ENCODE data around the gene FKBP4.

The FKBP4 gene

GRCh38 chr12:2794736-2795289, at the start of gene FKBP4:
Gene FKBP4, plus strand, starts transcription at chr12:2794970. Its CDS starts 170 bp downstream, at chr12:2795140.
- Histone ChIP-seq H3K36me3 (ENCODE audit: control insufficient read depth in 2 of 2, insufficient read depth in 2 of 2, low read length in 2 of 2) (peaks cover 26 to 29% of the 10 kb centered on the region in 2 donors), H3K4me3 (ENCODE audit: low read length in 2 of 2) (peak within 1 kb of the TSS; percentile 71 to 85), H3K27ac (ENCODE audit: low read length) (peak within 1 kb of the TSS; percentile 69), H3K9me3 (ENCODE audit: control insufficient read depth in 2 of 2, low read length in 2 of 2) (no peaks in the 10 kb centered on the region), H3K4me1 (ENCODE audit: control insufficient read depth, insufficient read depth, low read length) (peaks cover 33% of the 10 kb centered on the region), H3K9ac (ENCODE audit: low read length in 2 of 2) (peak within 1 kb of the TSS; percentile 59 to 76), H3K27me3 (ENCODE audit: control insufficient read depth in 1 of 2, insufficient read depth in 2 of 2, low read length in 2 of 2) (no peaks in the 10 kb centered on the region)

- H3K4me1 ChIP-seq (ENCODE audit: control insufficient read depth, insufficient read depth, low read length) = no peaks in the 10 kb centered on the region
Observed at GRCh38 chr12:2745655-2746054, 49.1 kb upstream of the FKBP4 start.

GRCh38 chr12:2749580-2749979, 45.2 kb upstream of the FKBP4 start:
- Histone ChIP-seq H3K27ac (ENCODE audit: low read length) (no peak overlapping the region), H3K9ac (ENCODE audit: low read length in 2 of 2) (no peak overlapping the region), H3K27me3 (ENCODE audit: control insufficient read depth in 1 of 2, insufficient read depth in 2 of 2, low read length in 2 of 2) (peaks cover 0 to 9% of the 10 kb centered on the region in 2 donors), H3K4me1 (ENCODE audit: control insufficient read depth, insufficient read depth, low read length) (peaks cover 5% of the 10 kb centered on the region), H3K4me3 (ENCODE audit: low read length in 2 of 2) (no peak overlapping the region), H3K9me3 (ENCODE audit: control insufficient read depth in 2 of 2, low read length in 2 of 2) (no peaks in the 10 kb centered on the region), H3K36me3 (ENCODE audit: control insufficient read depth in 2 of 2, insufficient read depth in 2 of 2, low read length in 2 of 2) (no peaks in the 10 kb centered on the region)

More at GRCh38 chr12:2745655-2746054, 49.1 kb upstream of the FKBP4 start:
- Histone ChIP-seq H3K9me3 (ENCODE audit: control insufficient read depth in 2 of 2, low read length in 2 of 2) (no peaks in the 10 kb centered on the region), H3K9ac (ENCODE audit: low read length in 2 of 2) (no peak overlapping the region), H3K36me3 (ENCODE audit: control insufficient read depth in 2 of 2, insufficient read depth in 2 of 2, low read length in 2 of 2) (no peaks in the 10 kb centered on the region), H3K4me3 (ENCODE audit: low read length in 2 of 2) (no peak overlapping the region), H3K27me3 (ENCODE audit: control insufficient read depth in 1 of 2, insufficient read depth in 2 of 2, low read length in 2 of 2) (peaks cover 0 to 2% of the 10 kb centered on the region in 2 donors), H3K27ac (ENCODE audit: low read length) (no peak overlapping the region)

- H3K9ac ChIP-seq (ENCODE audit: low read length in 2 of 2) = no peak overlapping the region
- H3K4me1 ChIP-seq (ENCODE audit: control insufficient read depth, insufficient read depth, low read length) = peaks cover 5% of the 10 kb centered on the region
- no peaks in the 10 kb centered on the region for H3K9me3 ChIP-seq (ENCODE audit: control insufficient read depth in 2 of 2, low read length in 2 of 2)
- H3K36me3 ChIP-seq (ENCODE audit: control insufficient read depth in 2 of 2, insufficient read depth in 2 of 2, low read length in 2 of 2) = no peaks in the 10 kb centered on the region
- no peak overlapping the region for H3K4me3 ChIP-seq (ENCODE audit: low read length in 2 of 2)
- H3K27me3 ChIP-seq (ENCODE audit: control insufficient read depth in 1 of 2, insufficient read depth in 2 of 2, low read length in 2 of 2) = peaks cover 0 to 10% of the 10 kb centered on the region in 2 donors
- H3K27ac ChIP-seq (ENCODE audit: low read length) = no peak overlapping the region
Observed at GRCh38 chr12:2750185-2750584, 44.6 kb upstream of the FKBP4 start.

GRCh38 chr12:2751230-2751629, 43.5 kb upstream of the FKBP4 start:
- no peaks in the 10 kb centered on the region for H3K36me3 ChIP-seq (ENCODE audit: control insufficient read depth in 2 of 2, insufficient read depth in 2 of 2, low read length in 2 of 2)

GRCh38 chr12:2751686-2752085, 43.1 kb upstream of the FKBP4 start:
- Histone ChIP-seq H3K27me3 (ENCODE audit: control insufficient read depth in 1 of 2, insufficient read depth in 2 of 2, low read length in 2 of 2) (peaks cover 0 to 10% of the 10 kb centered on the region in 2 donors), H3K4me3 (ENCODE audit: low read length in 2 of 2) (no peak overlapping the region), H3K4me1 (ENCODE audit: control insufficient read depth, insufficient read depth, low read length) (peaks cover 5% of the 10 kb centered on the region), H3K27ac (ENCODE audit: low read length) (no peak overlapping the region), H3K9ac (ENCODE audit: low read length in 2 of 2) (no peak overlapping the region), H3K36me3 (ENCODE audit: control insufficient read depth in 2 of 2, insufficient read depth in 2 of 2, low read length in 2 of 2) (no peaks in the 10 kb centered on the region), H3K9me3 (ENCODE audit: control insufficient read depth in 2 of 2, low read length in 2 of 2) (no peaks in the 10 kb centered on the region)

More at GRCh38 chr12:2751230-2751629, 43.5 kb upstream of the FKBP4 start:
- Histone ChIP-seq H3K9me3 (ENCODE audit: control insufficient read depth in 2 of 2, low read length in 2 of 2) (no peaks in the 10 kb centered on the region), H3K27ac (ENCODE audit: low read length) (no peak overlapping the region), H3K27me3 (ENCODE audit: control insufficient read depth in 1 of 2, insufficient read depth in 2 of 2, low read length in 2 of 2) (peaks cover 0 to 10% of the 10 kb centered on the region in 2 donors), H3K4me3 (ENCODE audit: low read length in 2 of 2) (no peak overlapping the region), H3K4me1 (ENCODE audit: control insufficient read depth, insufficient read depth, low read length) (peaks cover 5% of the 10 kb centered on the region), H3K9ac (ENCODE audit: low read length in 2 of 2) (no peak overlapping the region)

GRCh38 chr12:2752676-2753371, 41.9 kb upstream of the FKBP4 start:
- peaks cover 0 to 10% of the 10 kb centered on the region in 2 donors for H3K27me3 ChIP-seq (ENCODE audit: control insufficient read depth in 1 of 2, insufficient read depth in 2 of 2, low read length in 2 of 2)
- no peaks in the 10 kb centered on the region for H3K36me3 ChIP-seq (ENCODE audit: control insufficient read depth in 2 of 2, insufficient read depth in 2 of 2, low read length in 2 of 2)
- H3K4me1 ChIP-seq (ENCODE audit: control insufficient read depth, insufficient read depth, low read length) = peaks cover 5% of the 10 kb centered on the region
- no peaks in the 10 kb centered on the region for H3K9me3 ChIP-seq (ENCODE audit: control insufficient read depth in 2 of 2, low read length in 2 of 2)
- no peak overlapping the region for H3K9ac ChIP-seq (ENCODE audit: low read length in 2 of 2)
- no peak overlapping the region for H3K4me3 ChIP-seq (ENCODE audit: low read length in 2 of 2)
- no peak overlapping the region for H3K27ac ChIP-seq (ENCODE audit: low read length)

- Histone ChIP-seq H3K4me3 (ENCODE audit: low read length in 2 of 2) (no peak overlapping the region), H3K9me3 (ENCODE audit: control insufficient read depth in 2 of 2, low read length in 2 of 2) (no peaks in the 10 kb centered on the region), H3K36me3 (ENCODE audit: control insufficient read depth in 2 of 2, insufficient read depth in 2 of 2, low read length in 2 of 2) (no peaks in the 10 kb centered on the region), H3K27me3 (ENCODE audit: control insufficient read depth in 1 of 2, insufficient read depth in 2 of 2, low read length in 2 of 2) (peaks cover 0 to 10% of the 10 kb centered on the region in 2 donors), H3K4me1 (ENCODE audit: control insufficient read depth, insufficient read depth, low read length) (peaks cover 5% of the 10 kb centered on the region), H3K9ac (ENCODE audit: low read length in 2 of 2) (no peak overlapping the region), H3K27ac (ENCODE audit: low read length) (no peak overlapping the region)
Observed at GRCh38 chr12:2753536-2753935, 41.2 kb upstream of the FKBP4 start.

GRCh38 chr12:2754208-2754607, 40.6 kb upstream of the FKBP4 start:
- Histone ChIP-seq H3K4me3 (ENCODE audit: low read length in 2 of 2) (no peak overlapping the region), H3K4me1 (ENCODE audit: control insufficient read depth, insufficient read depth, low read length) (peaks cover 5% of the 10 kb centered on the region), H3K9ac (ENCODE audit: low read length in 2 of 2) (no peak overlapping the region), H3K9me3 (ENCODE audit: control insufficient read depth in 2 of 2, low read length in 2 of 2) (no peaks in the 10 kb centered on the region), H3K27ac (ENCODE audit: low read length) (no peak overlapping the region), H3K36me3 (ENCODE audit: control insufficient read depth in 2 of 2, insufficient read depth in 2 of 2, low read length in 2 of 2) (no peaks in the 10 kb centered on the region), H3K27me3 (ENCODE audit: control insufficient read depth in 1 of 2, insufficient read depth in 2 of 2, low read length in 2 of 2) (peaks cover 0 to 10% of the 10 kb centered on the region in 2 donors)

GRCh38 chr12:2756756-2757155, 38.0 kb upstream of the FKBP4 start:
- peaks cover 5% of the 10 kb centered on the region for H3K4me1 ChIP-seq (ENCODE audit: control insufficient read depth, insufficient read depth, low read length)
- H3K36me3 ChIP-seq (ENCODE audit: control insufficient read depth in 2 of 2, insufficient read depth in 2 of 2, low read length in 2 of 2) = peaks cover 0 to 3% of the 10 kb centered on the region in 2 donors
- no peak overlapping the region for H3K4me3 ChIP-seq (ENCODE audit: low read length in 2 of 2)
- no peak overlapping the region for H3K27ac ChIP-seq (ENCODE audit: low read length)
- no peaks in the 10 kb centered on the region for H3K9me3 ChIP-seq (ENCODE audit: control insufficient read depth in 2 of 2, low read length in 2 of 2)
- H3K27me3 ChIP-seq (ENCODE audit: control insufficient read depth in 1 of 2, insufficient read depth in 2 of 2, low read length in 2 of 2) = peaks cover 0 to 4% of the 10 kb centered on the region in 2 donors
- H3K9ac ChIP-seq (ENCODE audit: low read length in 2 of 2) = no peak overlapping the region

- Histone ChIP-seq H3K36me3 (ENCODE audit: control insufficient read depth in 2 of 2, insufficient read depth in 2 of 2, low read length in 2 of 2) (peaks cover 0 to 3% of the 10 kb centered on the region in 2 donors), H3K27me3 (ENCODE audit: control insufficient read depth in 1 of 2, insufficient read depth in 2 of 2, low read length in 2 of 2) (peaks cover 0 to under 1% of the 10 kb centered on the region in 2 donors)
Observed at GRCh38 chr12:2759733-2760132, 35.0 kb upstream of the FKBP4 start.

More at GRCh38 chr12:2759733-2760132, 35.0 kb upstream of the FKBP4 start:
- H3K4me1 ChIP-seq (ENCODE audit: control insufficient read depth, insufficient read depth, low read length) = no peaks in the 10 kb centered on the region
- no peak overlapping the region for H3K27ac ChIP-seq (ENCODE audit: low read length)
- H3K4me3 ChIP-seq (ENCODE audit: low read length in 2 of 2) = no peak overlapping the region
- H3K9me3 ChIP-seq (ENCODE audit: control insufficient read depth in 2 of 2, low read length in 2 of 2) = no peaks in the 10 kb centered on the region
- H3K9ac ChIP-seq (ENCODE audit: low read length in 2 of 2) = no peak overlapping the region

Measured in stomach smooth muscle (tissue), 2 donors.